ENCODE measurements around the gene PPP2R2D.

DNA sequence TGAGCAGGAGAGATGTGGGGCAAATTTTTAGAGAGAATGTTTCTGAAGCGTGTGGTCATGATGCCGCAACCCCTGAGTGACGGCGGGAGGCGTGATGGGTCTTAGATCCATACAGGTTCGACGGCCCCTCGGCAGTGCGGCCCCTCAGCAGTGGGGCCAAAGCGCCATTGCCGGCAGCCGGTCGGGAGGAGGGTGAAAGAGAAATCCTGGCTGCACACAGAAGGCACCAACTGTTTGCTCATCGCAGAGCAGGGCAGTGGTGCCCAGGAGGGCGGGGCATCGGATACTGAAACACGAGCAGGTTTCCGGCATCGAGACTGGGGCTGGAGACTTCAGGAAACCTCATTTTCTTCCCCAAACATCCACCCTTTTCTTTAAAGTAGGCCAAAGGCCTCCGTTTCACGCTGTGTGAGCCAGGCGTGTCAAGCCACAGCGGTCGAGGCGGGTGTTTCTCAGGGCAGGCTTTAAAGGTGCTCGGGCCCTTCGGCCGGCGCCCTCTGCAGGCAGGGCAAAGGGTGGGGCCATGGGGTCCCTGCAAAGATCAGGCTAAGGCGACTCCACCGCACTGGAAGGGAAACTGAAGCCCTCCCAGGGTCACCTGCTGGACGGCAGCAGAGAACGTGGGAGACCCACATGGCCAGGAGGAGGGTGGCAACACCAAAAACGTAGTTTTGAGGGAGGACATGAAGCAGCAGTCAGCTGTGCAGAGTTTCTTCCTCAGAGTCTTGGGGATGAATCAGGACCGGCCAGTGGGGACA lies 42.0 kb upstream of the PPP2R2D start:
- TF ChIP-seq, protein P1, sequence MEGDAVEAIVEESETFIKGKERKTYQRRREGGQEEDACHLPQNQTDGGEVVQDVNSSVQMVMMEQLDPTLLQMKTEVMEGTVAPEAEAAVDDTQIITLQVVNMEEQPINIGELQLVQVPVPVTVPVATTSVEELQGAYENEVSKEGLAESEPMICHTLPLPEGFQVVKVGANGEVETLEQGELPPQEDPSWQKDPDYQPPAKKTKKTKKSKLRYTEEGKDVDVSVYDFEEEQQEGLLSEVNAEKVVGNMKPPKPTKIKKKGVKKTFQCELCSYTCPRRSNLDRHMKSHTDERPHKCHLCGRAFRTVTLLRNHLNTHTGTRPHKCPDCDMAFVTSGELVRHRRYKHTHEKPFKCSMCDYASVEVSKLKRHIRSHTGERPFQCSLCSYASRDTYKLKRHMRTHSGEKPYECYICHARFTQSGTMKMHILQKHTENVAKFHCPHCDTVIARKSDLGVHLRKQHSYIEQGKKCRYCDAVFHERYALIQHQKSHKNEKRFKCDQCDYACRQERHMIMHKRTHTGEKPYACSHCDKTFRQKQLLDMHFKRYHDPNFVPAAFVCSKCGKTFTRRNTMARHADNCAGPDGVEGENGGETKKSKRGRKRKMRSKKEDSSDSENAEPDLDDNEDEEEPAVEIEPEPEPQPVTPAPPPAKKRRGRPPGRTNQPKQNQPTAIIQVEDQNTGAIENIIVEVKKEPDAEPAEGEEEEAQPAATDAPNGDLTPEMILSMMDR (conservative IDR thresholded peaks at IDR 0.05 in 1 of 2, IDR thresholded peaks at IDR 0.05 in 1 of 2; ENCODE audit: extremely low read depth in 1 of 2, insufficient read depth in 1 of 2, low read depth in 1 of 2, low read length in 2 of 2), result no peak
- no peak for TF ChIP-seq EZH2 (IDR thresholded peaks at IDR 0.05; ENCODE audit: borderline replicate concordance, low read length)
